Cerebellar nuclear complex (tissue), 1 donor: ENCODE results near the gene SUGCT.
"Not testable (repeated sequence)": the region's sequence is repeated elsewhere in the genome, so short reads cannot be mapped to it uniquely, and the experiment has no call there.

Experiments
- DNase-seq, 2 experiments: peaks; one replicate each; lab custom pipeline; 2025; lab: John Stamatoyannopoulos, UW

SUGCT gene

DNA sequence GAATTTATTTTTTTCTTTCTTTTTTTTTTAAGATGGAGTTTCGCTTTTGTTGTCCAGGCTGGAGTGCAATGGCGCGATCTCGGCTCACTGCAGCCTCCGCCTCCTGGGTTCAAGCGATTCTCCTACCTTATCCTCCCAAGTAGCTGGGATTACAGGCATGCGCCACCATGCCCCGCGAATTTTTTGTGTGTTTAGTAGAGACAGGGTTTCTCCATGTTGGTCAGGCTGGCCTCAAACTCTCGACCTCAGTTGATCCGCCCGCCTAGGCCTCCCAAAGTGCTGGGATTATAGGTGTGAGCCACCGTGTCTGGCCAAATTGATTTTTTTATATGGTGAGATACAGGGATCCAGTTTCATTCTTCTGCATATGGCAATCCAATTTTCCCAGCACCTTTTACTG, 5.1 kb downstream of the SUGCT start:
- DNase-seq, result not testable (repeated sequence)

DNA sequence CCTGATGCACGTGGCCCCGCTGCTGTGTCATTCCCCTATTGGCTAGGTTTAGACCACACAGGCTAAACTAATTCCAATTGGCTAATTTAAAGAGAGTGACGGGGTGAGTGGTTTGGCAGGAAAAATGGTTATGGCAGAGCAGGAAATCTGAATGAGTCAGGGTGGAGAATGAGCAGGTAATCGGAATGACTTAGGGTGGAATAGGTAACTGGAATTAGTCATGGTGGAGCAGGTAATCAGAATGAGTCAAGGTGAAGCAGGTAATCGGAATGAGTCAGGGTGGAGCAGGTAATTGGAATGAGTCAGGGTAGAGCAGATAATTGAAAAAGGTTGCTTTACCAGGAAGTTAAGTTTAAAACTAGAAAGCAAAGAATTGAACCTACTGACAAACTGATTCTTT, 7.1 kb downstream of the SUGCT start:
- DNase-seq, result not testable (repeated sequence)

GRCh38 chr7:40145596-40146130, 10.9 kb downstream of the SUGCT start:
- DNase-seq, result not testable (repeated sequence)

- no peak for DNase-seq
Measured at GRCh38 chr7:40147371-40148246, 12.8 kb downstream of the SUGCT start.

- DNase-seq, result not testable (repeated sequence)
Measured at GRCh38 chr7:40148247-40148580, 13.4 kb downstream of the SUGCT start.

DNA sequence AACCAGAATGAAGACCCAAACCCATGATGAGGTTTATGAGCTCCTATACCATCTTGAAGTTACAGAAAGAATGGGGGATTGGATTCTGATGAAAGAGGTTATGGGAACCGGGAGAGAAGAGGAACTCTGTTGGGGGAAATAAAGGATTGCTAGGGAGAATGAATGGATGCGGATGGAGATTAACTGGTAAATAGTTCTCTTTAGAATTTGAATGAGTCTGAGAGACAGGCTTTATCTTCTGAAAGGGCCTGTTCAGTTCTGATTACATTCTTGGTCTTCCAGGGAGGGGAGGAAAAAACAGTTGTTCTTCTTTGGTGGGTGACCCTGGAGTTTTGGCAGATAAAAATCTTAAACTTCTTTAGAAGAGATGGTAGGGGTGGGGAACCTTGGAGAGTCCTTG, 13.9 kb downstream of the SUGCT start:
- no peak for DNase-seq

DNA sequence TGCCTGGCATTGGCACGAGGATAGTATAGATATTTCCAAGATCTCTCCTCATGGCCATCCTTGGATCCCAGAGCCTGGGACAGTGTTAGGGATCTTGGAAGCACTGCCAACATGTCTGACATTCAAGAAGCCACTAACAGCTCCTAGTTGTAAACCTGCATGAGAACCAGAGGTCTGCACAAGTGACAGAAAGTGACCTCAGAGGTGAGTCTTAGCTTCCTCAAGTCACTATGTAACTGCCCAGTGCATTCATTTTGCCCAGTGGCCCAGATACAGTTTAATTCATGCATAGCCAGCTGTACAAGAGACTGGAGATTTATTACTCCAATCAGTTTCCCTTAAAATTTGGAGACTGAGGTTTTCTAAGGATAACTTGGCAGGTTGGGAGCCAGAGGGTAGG, 16.7 kb downstream of the SUGCT start:
- no peak for DNase-seq

- DNase-seq, result no peak
Measured at GRCh38 chr7:40156988-40157387, 22.2 kb downstream of the SUGCT start.

DNA sequence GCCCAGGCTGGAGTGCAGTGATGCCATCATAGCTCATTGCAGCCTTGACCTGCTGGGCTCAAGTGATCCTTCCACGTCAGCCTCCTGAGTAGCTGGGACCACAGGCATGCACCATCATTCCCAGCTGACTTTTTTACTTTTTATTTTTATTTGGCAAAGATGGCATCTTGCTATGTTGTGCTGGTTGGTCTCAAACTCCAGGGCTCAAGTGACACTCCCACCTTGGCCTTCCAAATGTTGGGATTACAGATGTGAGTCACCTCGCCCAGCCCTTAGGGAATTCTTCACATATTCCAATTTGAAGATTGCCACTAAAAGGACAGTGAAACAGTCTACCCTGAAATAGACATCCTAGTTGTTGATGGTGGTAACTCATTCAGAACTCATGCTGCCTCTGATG, 27.7 kb downstream of the SUGCT start:
- no peak for DNase-seq

DNA sequence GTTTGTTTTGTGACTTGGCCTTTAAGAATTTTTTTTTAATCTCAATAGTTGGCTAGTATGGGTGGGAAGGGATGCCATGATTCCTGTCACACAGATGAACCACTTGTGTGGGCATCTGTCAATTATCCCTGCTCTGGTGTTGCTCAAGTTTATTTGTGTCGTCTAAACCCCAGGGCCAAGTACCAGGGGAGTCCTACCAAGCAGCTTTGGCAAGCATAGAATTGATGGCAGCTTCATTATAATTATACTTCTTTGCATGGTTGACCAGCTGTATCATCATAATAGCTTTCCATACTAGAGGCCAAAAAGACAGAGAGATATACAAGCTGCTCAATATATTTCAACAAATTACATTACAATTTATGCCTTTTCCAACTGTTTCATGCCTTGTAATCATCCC, 30.4 kb downstream of the SUGCT start:
- no peak for DNase-seq

GRCh38 chr7:40167291-40167690, 32.5 kb downstream of the SUGCT start:
- no peak for DNase-seq

DNA sequence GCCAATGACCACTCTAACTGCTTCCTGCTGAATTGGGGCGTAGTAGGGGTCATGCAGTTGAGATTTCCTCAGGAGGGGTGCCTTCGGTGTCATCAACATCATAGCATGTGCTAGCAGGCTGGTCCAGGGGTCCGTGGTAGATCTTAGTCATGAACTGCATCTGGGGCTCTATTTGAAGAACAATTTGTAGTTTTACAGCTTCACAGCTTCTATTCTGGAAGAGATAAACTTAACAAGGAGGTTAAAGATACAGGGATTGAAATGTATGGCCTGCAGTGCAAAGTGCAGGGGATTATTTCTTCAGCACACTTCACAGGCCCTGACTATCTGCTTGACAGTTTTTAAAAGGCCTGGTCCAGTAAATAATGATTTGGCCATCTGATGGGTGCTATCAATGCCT, 33.5 kb downstream of the SUGCT start:
- not testable (repeated sequence) for DNase-seq

DNA sequence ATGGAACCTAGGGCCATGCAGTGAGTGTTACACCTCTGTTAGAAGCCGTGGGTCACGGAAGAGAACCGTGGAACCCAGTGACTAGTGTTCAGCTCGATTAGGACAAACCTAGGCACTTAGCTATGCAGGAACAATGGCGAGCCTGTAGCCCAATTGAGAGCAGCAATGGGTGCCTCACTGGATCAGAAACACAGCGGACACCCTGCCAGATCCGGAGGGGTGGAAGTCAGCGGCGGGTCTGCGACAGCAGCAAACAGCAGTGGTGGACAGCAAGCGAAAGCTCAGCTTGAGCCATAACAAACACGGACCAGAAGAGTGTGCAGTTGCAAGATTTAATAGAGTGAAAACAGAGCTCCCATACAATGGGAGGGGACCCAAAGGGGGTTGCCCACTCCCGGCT, 38.3 kb downstream of the SUGCT start:
- DNase-seq, result not testable (repeated sequence)

DNA sequence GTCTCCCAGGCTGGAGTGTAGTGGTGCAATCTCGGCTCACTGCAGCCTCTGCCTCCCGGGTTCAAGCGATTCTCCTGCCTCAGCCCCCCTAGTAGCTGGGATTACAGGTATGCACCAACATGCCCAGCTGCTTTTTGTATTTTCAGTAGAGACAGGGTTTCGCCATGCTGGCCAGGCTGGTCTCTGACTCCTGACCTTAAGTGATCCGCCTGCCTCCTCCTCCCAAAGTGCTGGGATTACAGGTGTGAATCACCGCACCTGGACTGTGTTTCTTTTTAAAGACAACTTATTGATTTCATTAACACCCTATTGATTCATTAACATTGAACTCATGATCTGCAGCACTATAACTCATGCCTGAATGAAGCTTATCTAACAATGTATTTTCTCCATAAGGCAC, 40.5 kb downstream of the SUGCT start:
- not testable (repeated sequence) for DNase-seq

GRCh38 chr7:40175725-40176510, 41.1 kb downstream of the SUGCT start:
- DNase-seq, result no peak

DNA sequence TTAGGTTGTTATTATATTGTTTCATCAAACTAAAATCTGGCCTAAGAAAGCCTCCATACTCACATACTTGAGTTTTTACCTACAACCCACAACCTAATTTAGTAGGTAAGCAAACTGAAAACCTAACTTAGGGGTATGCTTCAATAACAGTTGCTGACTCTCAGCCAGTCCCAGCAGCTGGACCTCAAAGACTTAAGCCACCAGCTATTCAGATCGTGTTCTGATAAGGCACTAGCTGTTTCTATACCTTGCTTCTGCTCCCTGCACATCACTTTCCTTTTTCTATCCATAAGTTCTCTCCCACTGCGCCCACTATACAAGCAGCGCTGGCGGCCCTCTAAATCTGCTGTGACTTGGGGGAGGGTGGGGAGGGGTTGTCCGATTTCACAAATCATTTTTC, 42.3 kb downstream of the SUGCT start:
- no peak for DNase-seq

DNA sequence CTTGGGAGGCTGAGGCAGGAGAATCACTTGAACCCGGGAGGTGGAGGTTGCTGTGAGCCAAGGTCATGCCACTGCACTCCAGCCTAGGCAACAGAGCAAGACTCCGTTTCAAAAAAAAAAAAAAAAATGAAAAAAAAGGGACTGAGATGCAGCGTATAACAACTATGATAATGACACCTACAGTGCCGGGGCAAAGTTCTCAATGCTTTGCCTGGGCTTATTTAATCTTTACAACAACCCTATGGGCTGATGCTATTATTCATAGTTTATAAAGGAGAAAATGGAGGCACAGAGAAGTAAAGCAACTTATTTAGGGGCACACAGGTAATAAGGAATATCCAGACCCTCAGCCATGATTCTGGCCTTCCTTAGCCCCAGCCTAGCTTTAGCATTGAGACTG, 47.6 kb downstream of the SUGCT start:
- no peak for DNase-seq

DNA sequence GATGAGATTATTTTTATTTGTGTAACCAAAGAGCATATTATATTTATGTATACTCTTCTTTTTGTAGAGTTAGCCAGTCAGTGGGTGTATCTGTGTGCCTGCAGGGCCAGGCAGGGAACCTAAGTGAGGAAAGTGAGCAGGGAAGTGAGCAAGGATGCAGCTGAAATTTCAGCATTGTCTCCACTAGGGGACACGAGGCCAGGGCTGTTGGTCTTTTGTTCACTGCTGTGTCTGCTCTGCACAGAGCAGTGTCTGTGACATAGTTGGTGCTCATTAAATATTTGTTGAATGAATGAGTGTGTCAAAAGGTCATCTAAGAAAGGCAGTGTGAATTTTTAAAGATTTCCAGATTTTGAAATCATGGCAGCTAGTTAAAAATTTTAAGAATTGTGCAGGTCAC, 51.8 kb downstream of the SUGCT start:
- no peak for DNase-seq

DNA sequence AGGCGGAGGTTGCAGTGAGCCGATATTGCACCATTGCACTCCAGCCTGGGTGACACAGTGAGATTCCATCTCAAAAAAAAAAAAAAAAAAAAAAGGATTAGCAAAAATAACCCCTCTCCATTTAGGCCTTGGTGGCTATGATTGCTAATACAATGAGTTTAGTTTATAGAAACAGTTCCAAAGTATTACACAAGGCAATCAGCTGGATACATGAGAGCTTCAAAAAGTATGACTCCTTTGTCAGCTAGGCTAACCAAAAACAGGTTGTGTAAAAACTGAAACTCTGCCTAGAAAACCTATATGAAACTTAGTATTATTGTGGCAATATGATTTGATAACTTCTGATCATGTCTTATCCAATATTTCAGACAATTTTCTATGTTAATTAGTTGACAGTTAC, 57.2 kb downstream of the SUGCT start:
- DNase-seq, result no peak

DNA sequence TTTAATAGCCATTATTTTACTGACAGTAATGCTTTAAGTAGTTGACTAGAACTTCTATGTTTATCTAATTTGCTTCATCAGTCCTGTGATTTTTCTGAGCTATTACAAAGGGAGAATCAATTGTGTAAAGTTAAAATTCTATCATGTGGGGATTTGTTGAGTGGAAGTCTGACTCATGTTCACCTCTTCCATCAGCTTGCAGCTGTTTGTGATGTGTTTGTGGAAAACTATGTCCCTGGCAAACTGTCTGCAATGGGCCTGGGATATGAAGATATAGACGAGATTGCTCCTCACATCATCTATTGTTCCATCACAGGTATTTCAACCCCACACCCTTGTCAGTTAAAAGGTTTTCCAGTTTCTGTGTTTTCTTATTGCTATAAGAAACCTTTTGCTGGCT, 59.9 kb downstream of the SUGCT start:
- DNase-seq, result no peak

- no peak for DNase-seq
Measured at GRCh38 chr7:40197527-40197926, 62.7 kb downstream of the SUGCT start.

DNA sequence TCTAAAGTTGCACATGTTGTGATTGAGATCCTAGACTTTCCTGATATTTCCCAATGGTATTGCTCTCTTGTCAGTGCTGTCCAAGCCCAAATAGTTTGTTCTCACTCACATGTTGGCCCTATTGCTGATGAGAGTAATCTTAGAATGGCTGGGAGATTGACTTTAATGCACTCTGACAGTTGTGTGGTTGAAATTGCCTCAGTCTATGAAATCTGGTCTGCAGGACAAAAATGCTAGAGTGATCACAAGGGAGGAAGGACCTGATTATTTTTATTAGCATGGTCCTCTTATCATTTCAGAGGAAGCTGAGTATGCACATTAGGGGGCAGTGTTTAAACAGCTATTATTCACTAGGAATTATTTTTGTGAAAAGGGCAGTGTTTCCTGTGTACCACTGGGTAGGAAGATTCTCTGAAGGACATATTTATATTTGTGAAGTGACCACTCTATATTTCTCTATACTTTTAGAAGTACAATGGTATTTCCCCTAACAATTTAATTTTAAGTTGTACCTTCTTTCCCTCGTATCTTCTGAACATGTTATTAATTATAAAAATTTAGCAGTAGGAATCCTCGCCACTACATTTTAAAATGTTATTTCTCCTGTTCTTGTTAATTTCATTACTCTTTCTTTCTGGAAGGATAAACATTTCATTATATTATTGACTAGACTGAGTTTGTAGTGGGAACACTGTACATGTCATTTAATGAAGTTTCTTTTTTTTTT, 64.4 kb downstream of the SUGCT start:
- no peak for DNase-seq
